Astrocyte (in vitro differentiated cells and primary cell): Measurements from ENCODE around the gene AQP7. TPM values are rescaled to one million over a fixed set of nuclear protein-coding genes. Genes with fewer than 3 reads are reported as not detected.
"Not testable (repeated sequence)": the region's sequence is repeated elsewhere in the genome, so short reads cannot be mapped to it uniquely, and the experiment has no call there.

Experiments used
- DNase-seq: peaks from one replicate; pipeline ENCODE4 v3.0.0-alpha.2; 2010; ENCODE audit warnings: low read depth
- FAIRE-seq: peaks from 2 replicates; lab custom pipeline; 2011; peaks lifted over from hg19 to GRCh38; lab: Jason Lieb, UNC
- H2AFZ ChIP-seq: 2 replicates; pipeline ENCODE4 v1.6.0; 2012; ENCODE audit warnings: low read depth, low read length, inconsistent platforms
- H3K27ac ChIP-seq: 2 replicates; pipeline ENCODE4 v1.5.1; 2011; ENCODE audit warnings: low read depth, low read length, inconsistent platforms
- H3K27me3 ChIP-seq: 2 replicates; pipeline ENCODE4 v1.6.0; 2011; ENCODE audit warnings: low read length, inconsistent platforms; ENCODE audit not compliant: insufficient read depth
- H3K36me3 ChIP-seq: 2 replicates; pipeline ENCODE4 v1.5.1; 2011; ENCODE audit warnings: low read length, inconsistent platforms; ENCODE audit not compliant: insufficient read depth
- H3K4me1 ChIP-seq: 2 replicates; pipeline ENCODE4 v1.5.1; 2011; ENCODE audit warnings: low read length, inconsistent platforms; ENCODE audit not compliant: insufficient read depth
- H3K4me2 ChIP-seq: 2 replicates; pipeline ENCODE4 v1.6.0; 2012; ENCODE audit warnings: low read length, inconsistent platforms
- H3K4me3 ChIP-seq: 2 replicates; pipeline ENCODE4 v1.5.1; 2011; ENCODE audit warnings: low read depth, mild to moderate bottlenecking, low read length, inconsistent platforms; ENCODE audit not compliant: insufficient read depth
- H3K79me2 ChIP-seq: 2 replicates; pipeline ENCODE4 v1.6.0; 2012; ENCODE audit warnings: mild to moderate bottlenecking, low read length, inconsistent platforms; ENCODE audit not compliant: insufficient read depth
- H3K9ac ChIP-seq: 2 replicates; pipeline ENCODE4 v1.6.0; 2012; ENCODE audit warnings: mild to moderate bottlenecking, low read length, inconsistent platforms
- H3K9me3 ChIP-seq: 2 replicates; pipeline ENCODE4 v1.5.1; 2012; ENCODE audit warnings: low read depth, mild to moderate bottlenecking, low read length, inconsistent platforms; ENCODE audit not compliant: insufficient read depth
- H4K20me1 ChIP-seq: 2 replicates; pipeline ENCODE4 v1.6.0; 2012; ENCODE audit warnings: low read length, inconsistent platforms; ENCODE audit not compliant: insufficient read depth
- H3K27ac Mint-ChIP-seq: one replicate; pipeline ENCODE4 v1.8.0; 2021; ENCODE audit warnings: mild to moderate bottlenecking, mixed read lengths; ENCODE audit not compliant: unreplicated experiment
- H3K27me3 Mint-ChIP-seq: one replicate; pipeline ENCODE4 v1.8.0; 2021; ENCODE audit warnings: low read depth, mixed read lengths; ENCODE audit not compliant: unreplicated experiment
- H3K36me3 Mint-ChIP-seq: one replicate; pipeline ENCODE4 v1.8.0; 2021; ENCODE audit warnings: low read depth, mixed read lengths; ENCODE audit not compliant: unreplicated experiment
- H3K4me1 Mint-ChIP-seq: one replicate; pipeline ENCODE4 v1.8.0; 2021; ENCODE audit warnings: low read depth, mixed read lengths; ENCODE audit not compliant: unreplicated experiment
- H3K4me3 Mint-ChIP-seq: one replicate; pipeline ENCODE4 v1.8.0; 2021; ENCODE audit warnings: mild to moderate bottlenecking, moderate library complexity, mixed read lengths; ENCODE audit not compliant: unreplicated experiment
- H3K9me3 Mint-ChIP-seq: one replicate; pipeline ENCODE4 v1.8.0; 2021; ENCODE audit warnings: mild to moderate bottlenecking, mixed read lengths; ENCODE audit not compliant: unreplicated experiment
- EZH2 ChIP-seq: IDR thresholded peaks from 2 replicates; pipeline ENCODE4 v1.6.1; 2012; ENCODE audit warnings: mild to moderate bottlenecking, low read length, inconsistent platforms; ENCODE audit not compliant: insufficient read depth
- total RNA-seq: library from RNA; stranded (reverse); gene quantifications from 2 replicates; pipeline ENCODE4 v1.2.1, GENCODE V29; 2021
- TF ChIP-seq, protein P1 (sequence below): IDR thresholded peaks from 2 replicates; pipeline ENCODE4 v1.5.1; 2011; ENCODE audit warnings: low read depth, mild to moderate bottlenecking, inconsistent platforms, low read length, moderate library complexity; ENCODE audit not compliant: insufficient read depth

AQP7 gene
- total RNA-seq, 1 donor from 2014 or later = 1.9 TPM

DNA sequence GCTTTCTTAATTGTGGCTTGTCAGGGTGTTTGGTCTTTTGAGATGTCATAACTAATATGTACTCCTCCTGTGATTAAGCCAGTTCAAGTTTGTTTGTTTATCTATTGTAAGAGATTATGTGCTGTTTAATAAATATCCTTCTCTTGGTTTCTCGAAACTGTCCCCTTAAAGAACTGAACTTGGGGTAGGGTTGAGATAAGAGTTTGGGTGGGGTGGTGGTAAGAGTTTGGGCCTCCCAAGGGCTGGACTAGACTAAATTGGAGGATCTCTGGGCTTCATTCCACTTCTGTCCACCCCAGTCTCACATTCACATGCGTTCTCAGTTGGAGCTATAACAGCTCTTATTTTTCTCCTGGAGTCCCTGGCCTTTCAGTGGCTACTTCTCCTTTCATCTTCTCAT, 38.2 kb downstream of the AQP7 start:
- Histone ChIP-seq H3K9ac (no peak overlapping the region), H3K4me3 (no peak overlapping the region), H2AFZ (no peak overlapping the region), H3K79me2 (no peaks in the 10 kb centered on the region), H3K4me2 (no peak overlapping the region), H3K4me1 (no peaks in the 10 kb centered on the region), H3K36me3 (peaks cover 38% of the 10 kb centered on the region), H3K27me3 (no peaks in the 10 kb centered on the region), H3K9me3 (no peaks in the 10 kb centered on the region), H3K27ac (no peak overlapping the region), H4K20me1 (no peaks in the 10 kb centered on the region)
- DNase-seq (no peak), FAIRE-seq (no peak)
- H3K9me3 Mint-ChIP-seq = no peaks in the 10 kb centered on the region
- no peak overlapping the region for H3K4me3 Mint-ChIP-seq
- no peaks in the 10 kb centered on the region for H3K4me1 Mint-ChIP-seq
- peaks cover 24% of the 10 kb centered on the region for H3K36me3 Mint-ChIP-seq
- TF ChIP-seq, protein P1, sequence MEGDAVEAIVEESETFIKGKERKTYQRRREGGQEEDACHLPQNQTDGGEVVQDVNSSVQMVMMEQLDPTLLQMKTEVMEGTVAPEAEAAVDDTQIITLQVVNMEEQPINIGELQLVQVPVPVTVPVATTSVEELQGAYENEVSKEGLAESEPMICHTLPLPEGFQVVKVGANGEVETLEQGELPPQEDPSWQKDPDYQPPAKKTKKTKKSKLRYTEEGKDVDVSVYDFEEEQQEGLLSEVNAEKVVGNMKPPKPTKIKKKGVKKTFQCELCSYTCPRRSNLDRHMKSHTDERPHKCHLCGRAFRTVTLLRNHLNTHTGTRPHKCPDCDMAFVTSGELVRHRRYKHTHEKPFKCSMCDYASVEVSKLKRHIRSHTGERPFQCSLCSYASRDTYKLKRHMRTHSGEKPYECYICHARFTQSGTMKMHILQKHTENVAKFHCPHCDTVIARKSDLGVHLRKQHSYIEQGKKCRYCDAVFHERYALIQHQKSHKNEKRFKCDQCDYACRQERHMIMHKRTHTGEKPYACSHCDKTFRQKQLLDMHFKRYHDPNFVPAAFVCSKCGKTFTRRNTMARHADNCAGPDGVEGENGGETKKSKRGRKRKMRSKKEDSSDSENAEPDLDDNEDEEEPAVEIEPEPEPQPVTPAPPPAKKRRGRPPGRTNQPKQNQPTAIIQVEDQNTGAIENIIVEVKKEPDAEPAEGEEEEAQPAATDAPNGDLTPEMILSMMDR = no peak
- no peak for TF ChIP-seq EZH2
- no peak overlapping the region for H3K27ac Mint-ChIP-seq
- H3K27me3 Mint-ChIP-seq = no peaks in the 10 kb centered on the region

DNA sequence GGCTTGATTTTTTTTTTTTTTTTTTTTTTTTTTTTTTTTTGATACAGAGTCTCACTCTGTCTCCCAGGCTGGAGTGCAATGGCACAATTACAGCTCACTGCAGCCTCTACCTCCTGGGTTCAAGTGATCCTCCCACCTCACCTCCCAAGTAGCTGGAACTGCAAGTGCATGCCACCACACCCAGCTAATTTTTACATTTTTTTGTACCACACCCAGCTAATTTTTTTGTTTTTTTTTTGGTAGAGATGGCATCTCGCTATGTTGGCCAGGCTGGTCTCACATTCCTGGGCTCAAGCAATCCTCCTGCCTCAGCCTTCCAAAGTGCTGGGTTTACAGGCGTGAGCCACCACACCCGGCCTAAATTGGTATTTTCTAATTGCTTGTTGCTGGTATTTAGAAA, 43.7 kb downstream of the AQP7 start:
- not testable (repeated sequence) for H3K27me3 Mint-ChIP-seq, H3K9me3 Mint-ChIP-seq, H4K20me1 ChIP-seq, H2AFZ ChIP-seq, H3K4me1 Mint-ChIP-seq, H3K27ac ChIP-seq, H3K9ac ChIP-seq, H3K9me3 ChIP-seq, H3K36me3 ChIP-seq, H3K4me2 ChIP-seq, H3K4me3 Mint-ChIP-seq, DNase-seq, H3K27me3 ChIP-seq, H3K4me1 ChIP-seq, H3K79me2 ChIP-seq, H3K27ac Mint-ChIP-seq, H3K4me3 ChIP-seq, FAIRE-seq
- H3K36me3 Mint-ChIP-seq = peaks cover 11% of the 10 kb centered on the region

DNA sequence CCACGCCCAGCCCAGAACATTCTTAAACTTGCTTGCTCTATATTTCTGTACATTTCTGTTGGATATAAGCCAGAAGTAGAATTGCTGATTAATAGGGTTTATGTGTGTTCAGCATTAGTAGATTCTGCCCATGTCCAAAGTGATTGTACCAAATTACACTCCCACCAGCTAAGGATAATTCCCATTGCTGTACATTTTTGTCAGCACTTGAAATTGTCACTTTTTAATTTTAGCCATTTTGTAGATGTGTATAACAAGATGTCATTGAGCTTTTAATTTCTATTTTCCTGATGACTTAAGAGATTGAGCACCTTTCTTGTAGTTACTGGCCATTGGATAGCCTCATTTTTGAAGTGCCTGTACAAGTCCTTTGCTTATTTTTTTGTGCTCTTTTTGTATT, 46.4 kb downstream of the AQP7 start:
- H2AFZ ChIP-seq = no peak overlapping the region
- Mint-ChIP-seq H3K4me1 (no peaks in the 10 kb centered on the region), H3K9me3 (no peaks in the 10 kb centered on the region), H3K4me3 (no peak overlapping the region), H3K27ac (no peak overlapping the region), H3K27me3 (no peaks in the 10 kb centered on the region), H3K36me3 (peaks cover 11% of the 10 kb centered on the region)
- peaks cover 6% of the 10 kb centered on the region for H3K4me1 ChIP-seq
- no peak for TF ChIP-seq EZH2
- FAIRE-seq (no peak), DNase-seq (no peak)
- no peak overlapping the region for H3K27ac ChIP-seq
- no peaks in the 10 kb centered on the region for H3K27me3 ChIP-seq
- H3K36me3 ChIP-seq = peaks cover 5% of the 10 kb centered on the region
- H4K20me1 ChIP-seq = no peaks in the 10 kb centered on the region
- no peaks in the 10 kb centered on the region for H3K79me2 ChIP-seq
- H3K9me3 ChIP-seq = no peaks in the 10 kb centered on the region
- H3K4me3 ChIP-seq = no peak overlapping the region
- no peak overlapping the region for H3K4me2 ChIP-seq
- no peak overlapping the region for H3K9ac ChIP-seq
